Bronchial epithelial cell (primary cell): ENCODE measurements around the gene LYPD6B. TPM values are rescaled to one million over a fixed set of nuclear protein-coding genes. Genes with fewer than 3 reads are reported as not detected.
A peak's percentile ranks its signal among the peaks of the same experiment; 100 is the strongest.

ENCODE experiments used
- DNase-seq: peaks from one replicate; pipeline ENCODE4 v3.0.0-alpha.2; 2010; ENCODE audit warnings: low read depth
- FAIRE-seq: peaks from 2 replicates; lab custom pipeline; 2011; peaks lifted over from hg19 to GRCh38; lab: Jason Lieb, UNC
- H3K27me3 ChIP-seq: 2 replicates; pipeline ENCODE4 v1.5.1; 2011; ENCODE audit warnings: low read length; ENCODE audit not compliant: control insufficient read depth, insufficient read depth
- H3K36me3 ChIP-seq: 2 replicates; pipeline ENCODE4 v1.5.1; 2011; ENCODE audit warnings: low read length; ENCODE audit not compliant: control insufficient read depth, insufficient read depth
- H3K4me3 ChIP-seq: 2 replicates; pipeline ENCODE4 v1.5.1; 2011; ENCODE audit warnings: mild to moderate bottlenecking, low read depth, low read length, control low read depth
- CTCF ChIP-seq: IDR thresholded peaks from 2 replicates; pipeline ENCODE4 v1.5.1; 2011; ENCODE audit warnings: mild to moderate bottlenecking, moderate library complexity, low read length, control low read depth, inconsistent platforms; ENCODE audit not compliant: insufficient read depth, severe bottlenecking
- total RNA-seq: library from RNA; depleted of rRNA; stranded (reverse); fragments of >200 nt; gene quantifications from 2 replicates; pipeline ENCODE4 v1.2.1, GENCODE V29; 2014

The LYPD6B gene
- total RNA-seq, 1 donor from 2014 or later, result 14.7 TPM

- H3K27me3 ChIP-seq, result peaks cover 3% of the 10 kb centered on the region
- H3K36me3 ChIP-seq, result no peaks in the 10 kb centered on the region
- FAIRE-seq (no peak), DNase-seq (peak; percentile 48)
- H3K4me3 ChIP-seq, result no peak overlapping the region
- no peak for TF ChIP-seq CTCF
Measured at GRCh38 chr2:148994341-148994740, 44.2 kb upstream of the LYPD6B start.

- Histone ChIP-seq H3K36me3 (no peaks in the 10 kb centered on the region), H3K4me3 (no peak overlapping the region), H3K27me3 (peaks cover 2% of the 10 kb centered on the region)
- no peak for DNase-seq
- no peak for FAIRE-seq
- TF ChIP-seq CTCF, result no peak
Measured at GRCh38 chr2:148996805-148997204, 41.7 kb upstream of the LYPD6B start.

GRCh38 chr2:148998165-148998830 is 40.2 kb upstream of the LYPD6B start:
- Histone ChIP-seq H3K27me3 (peaks cover 2% of the 10 kb centered on the region), H3K4me3 (no peak overlapping the region), H3K36me3 (no peaks in the 10 kb centered on the region)
- no peak for DNase-seq
- no peak for TF ChIP-seq CTCF
- no peak for FAIRE-seq

- H3K27me3 ChIP-seq, result peaks cover 2% of the 10 kb centered on the region
- FAIRE-seq, result no peak
Measured at GRCh38 chr2:148998831-148999200, 39.7 kb upstream of the LYPD6B start.

GRCh38 chr2:148999451-148999921 is 39.0 kb upstream of the LYPD6B start:
- DNase-seq (no peak), FAIRE-seq (no peak)
- no peak overlapping the region for H3K4me3 ChIP-seq
- TF ChIP-seq CTCF, result no peak
- no peaks in the 10 kb centered on the region for H3K36me3 ChIP-seq
- peaks cover 2% of the 10 kb centered on the region for H3K27me3 ChIP-seq

More at GRCh38 chr2:148998831-148999200, 39.7 kb upstream of the LYPD6B start:
- DNase-seq, result no peak
- Histone ChIP-seq H3K36me3 (no peaks in the 10 kb centered on the region), H3K4me3 (no peak overlapping the region)
- no peak for TF ChIP-seq CTCF
